WTC11 (cell line): ENCODE measurements around the gene PSMA3. TPM values are rescaled to one million over a fixed set of nuclear protein-coding genes. Genes with fewer than 3 reads are reported as not detected.

Experiments used
- ATAC-seq: fragments of 200-7000 bp; cut with Tn5 transposase; 2 replicates; pipeline ENCODE4 v1.10.0; 2021; ENCODE audit warnings: mild to moderate bottlenecking, moderate library complexity
- CTCF ChIA-PET: fragments of 300-600 bp; sonication (Branson Sonifier 250); formaldehyde crosslinking; loops from one replicate; lab custom pipeline; 2021; ENCODE audit warnings: antibody characterized with exemption; lab: Charles Lee
- POLR2A ChIA-PET: fragments of 350-600 bp; sonication (Branson Sonifier 250); formaldehyde crosslinking; loops from one replicate; lab custom pipeline; 2021; ENCODE audit warnings: antibody characterized with exemption; lab: Charles Lee
- DNase-seq: peaks from one replicate; pipeline ENCODE4 v3.0.0; 2021; ENCODE audit warnings: low spot score
- H3K27ac Mint-ChIP-seq: 2 replicates; pipeline ENCODE4 v1.8.0; 2021; ENCODE audit warnings: mixed read lengths
- H3K27me3 Mint-ChIP-seq: 2 replicates; pipeline ENCODE4 v1.8.0; 2021; ENCODE audit warnings: low read depth, mild to moderate bottlenecking, moderate library complexity, mixed read lengths
- H3K36me3 Mint-ChIP-seq: 2 replicates; pipeline ENCODE4 v1.8.0; 2021; ENCODE audit warnings: mixed read lengths
- H3K4me1 Mint-ChIP-seq: 2 replicates; pipeline ENCODE4 v1.8.0; 2022; ENCODE audit warnings: mixed read lengths
- H3K4me3 Mint-ChIP-seq: 2 replicates; pipeline ENCODE4 v1.8.0; 2021; ENCODE audit warnings: mild to moderate bottlenecking, moderate library complexity, mixed read lengths
- H3K9me3 Mint-ChIP-seq: 2 replicates; pipeline ENCODE4 v1.8.0; 2021; ENCODE audit warnings: mixed read lengths
- ERG ChIP-seq: fragments of 250-450 bp; sonication (Bioruptor Pico); IDR thresholded peaks from 2 replicates; pipeline ENCODE4 v1.8.0; 2021; ENCODE audit warnings: mild to moderate bottlenecking
- GRHL2 ChIP-seq: fragments of 250-450 bp; sonication (Bioruptor Pico); IDR thresholded peaks from 2 replicates; pipeline ENCODE4 v1.8.0; 2022; ENCODE audit warnings: mild to moderate bottlenecking, moderate library complexity; ENCODE audit not compliant: insufficient replicate concordance, severe bottlenecking
- IRF2 ChIP-seq: sonication (generic); formaldehyde crosslinking; IDR thresholded peaks from 2 replicates; pipeline ENCODE4 v1.8.0; 2022; ENCODE audit warnings: low read depth, missing genetic modification reagents, borderline replicate concordance
- MLX ChIP-seq: sonication (generic); formaldehyde crosslinking; IDR thresholded peaks from 2 replicates; pipeline ENCODE4 v1.8.1; 2023; ENCODE audit warnings: mild to moderate bottlenecking, missing genetic modification reagents, moderate library complexity
- NR1H2 ChIP-seq: sonication (generic); formaldehyde crosslinking; IDR thresholded peaks from 2 replicates; pipeline ENCODE4 v1.9.0; 2021; ENCODE audit warnings: mild to moderate bottlenecking, moderate library complexity, missing genetic modification reagents
- PRDM15 ChIP-seq: sonication (generic); formaldehyde crosslinking; IDR thresholded peaks from 2 replicates; pipeline ENCODE4 v1.8.0; 2022; ENCODE audit warnings: missing genetic modification reagents
- RELA ChIP-seq: sonication (generic); formaldehyde crosslinking; IDR thresholded peaks from 2 replicates; pipeline ENCODE4 v1.8.1; 2022; ENCODE audit warnings: missing genetic modification reagents, mild to moderate bottlenecking, borderline replicate concordance
- RORB ChIP-seq: fragments of 250-450 bp; sonication (Bioruptor Pico); IDR thresholded peaks from 2 replicates; pipeline ENCODE4 v1.9.0; 2021; ENCODE audit warnings: mild to moderate bottlenecking
- ZNF263 ChIP-seq: sonication (generic); formaldehyde crosslinking; IDR thresholded peaks from 2 replicates; pipeline ENCODE4 v1.8.1; 2022; ENCODE audit warnings: low read depth, mild to moderate bottlenecking, moderate library complexity, missing genetic modification reagents
- ZNF396 ChIP-seq: fragments of 250-450 bp; sonication (Bioruptor Pico); IDR thresholded peaks from 2 replicates; pipeline ENCODE4 v1.8.0; 2021; ENCODE audit warnings: mild to moderate bottlenecking, moderate library complexity, borderline replicate concordance
- ZNF532 ChIP-seq: fragments of 250-450 bp; sonication (Bioruptor Pico); IDR thresholded peaks from 2 replicates; pipeline ENCODE4 v1.9.0; 2021; ENCODE audit warnings: mild to moderate bottlenecking, borderline replicate concordance
- total RNA-seq: library from RNA; stranded (reverse); gene quantifications from 3 replicates; pipeline ENCODE4 v1.2.3, GENCODE V29; 2021
- TF ChIP-seq, protein P1 (sequence below): sonication (generic); formaldehyde crosslinking; IDR thresholded peaks from 2 replicates; pipeline ENCODE4 v1.8.1; 2023; ENCODE audit warnings: mild to moderate bottlenecking, missing genetic modification reagents
- TF ChIP-seq, protein P2 (sequence below): sonication (generic); formaldehyde crosslinking; conservative IDR thresholded peaks from 2 replicates; pipeline ENCODE4 v1.8.1; 2022; ENCODE audit warnings: mild to moderate bottlenecking, missing genetic modification reagents
- TF ChIP-seq, protein P3 (sequence below): fragments of 250-450 bp; sonication (Bioruptor Pico); IDR thresholded peaks from 2 replicates; pipeline ENCODE4 v1.9.0; 2021; ENCODE audit warnings: mild to moderate bottlenecking

Gene PSMA3
- total RNA-seq, 1 experiment from 2014 or later = 286 TPM

DNA sequence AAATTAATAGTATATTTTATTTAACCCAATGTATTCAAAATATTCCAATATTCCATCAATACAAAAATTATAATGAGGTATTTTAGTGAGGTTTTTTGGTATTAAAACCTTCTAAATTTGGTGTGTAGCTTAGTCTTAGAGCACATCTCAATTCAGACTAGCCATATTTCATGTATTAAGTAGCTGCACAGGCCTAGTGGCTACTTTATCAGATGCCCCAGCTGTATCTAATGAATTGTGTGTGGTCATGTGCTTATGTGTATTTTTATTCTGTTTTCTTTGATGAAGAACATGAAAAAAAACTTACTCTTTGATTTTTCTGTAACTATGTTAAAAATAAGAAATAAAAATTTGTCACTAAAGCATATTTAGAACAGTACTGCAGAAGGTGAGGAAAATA is 31.5 kb upstream of the PSMA3 start:
- no peaks in the 10 kb centered on the region for H3K4me1 Mint-ChIP-seq
- DNase-seq (no peak), ATAC-seq (no peak)
- POLR2A ChIA-PET = no interaction called here
- H3K27me3 Mint-ChIP-seq = no peaks in the 10 kb centered on the region
- no peak overlapping the region for H3K4me3 Mint-ChIP-seq
- H3K9me3 Mint-ChIP-seq = peaks cover 4% of the 10 kb centered on the region
- CTCF ChIA-PET = no interaction called here
- no peak overlapping the region for H3K27ac Mint-ChIP-seq
- peaks cover 17% of the 10 kb centered on the region for H3K36me3 Mint-ChIP-seq
- TF ChIP-seq, protein P1, sequence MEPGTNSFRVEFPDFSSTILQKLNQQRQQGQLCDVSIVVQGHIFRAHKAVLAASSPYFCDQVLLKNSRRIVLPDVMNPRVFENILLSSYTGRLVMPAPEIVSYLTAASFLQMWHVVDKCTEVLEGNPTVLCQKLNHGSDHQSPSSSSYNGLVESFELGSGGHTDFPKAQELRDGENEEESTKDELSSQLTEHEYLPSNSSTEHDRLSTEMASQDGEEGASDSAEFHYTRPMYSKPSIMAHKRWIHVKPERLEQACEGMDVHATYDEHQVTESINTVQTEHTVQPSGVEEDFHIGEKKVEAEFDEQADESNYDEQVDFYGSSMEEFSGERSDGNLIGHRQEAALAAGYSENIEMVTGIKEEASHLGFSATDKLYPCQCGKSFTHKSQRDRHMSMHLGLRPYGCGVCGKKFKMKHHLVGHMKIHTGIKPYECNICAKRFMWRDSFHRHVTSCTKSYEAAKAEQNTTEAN (CRISPR knock-in tag) = no peak
- TF ChIP-seq, protein P2, sequence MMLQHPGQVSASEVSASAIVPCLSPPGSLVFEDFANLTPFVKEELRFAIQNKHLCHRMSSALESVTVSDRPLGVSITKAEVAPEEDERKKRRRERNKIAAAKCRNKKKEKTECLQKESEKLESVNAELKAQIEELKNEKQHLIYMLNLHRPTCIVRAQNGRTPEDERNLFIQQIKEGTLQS = no peak
- no peak for TF ChIP-seq RELA (CRISPR knock-in tag)
- TF ChIP-seq RORB = no peak
- no peak for TF ChIP-seq NR1H2 (CRISPR knock-in tag)
- TF ChIP-seq IRF2 = no peak
- no peak for TF ChIP-seq ZNF396 (CRISPR knock-in tag)
- no peak for TF ChIP-seq GRHL2
- TF ChIP-seq ERG (CRISPR knock-in tag) = no peak
- TF ChIP-seq, protein P3, sequence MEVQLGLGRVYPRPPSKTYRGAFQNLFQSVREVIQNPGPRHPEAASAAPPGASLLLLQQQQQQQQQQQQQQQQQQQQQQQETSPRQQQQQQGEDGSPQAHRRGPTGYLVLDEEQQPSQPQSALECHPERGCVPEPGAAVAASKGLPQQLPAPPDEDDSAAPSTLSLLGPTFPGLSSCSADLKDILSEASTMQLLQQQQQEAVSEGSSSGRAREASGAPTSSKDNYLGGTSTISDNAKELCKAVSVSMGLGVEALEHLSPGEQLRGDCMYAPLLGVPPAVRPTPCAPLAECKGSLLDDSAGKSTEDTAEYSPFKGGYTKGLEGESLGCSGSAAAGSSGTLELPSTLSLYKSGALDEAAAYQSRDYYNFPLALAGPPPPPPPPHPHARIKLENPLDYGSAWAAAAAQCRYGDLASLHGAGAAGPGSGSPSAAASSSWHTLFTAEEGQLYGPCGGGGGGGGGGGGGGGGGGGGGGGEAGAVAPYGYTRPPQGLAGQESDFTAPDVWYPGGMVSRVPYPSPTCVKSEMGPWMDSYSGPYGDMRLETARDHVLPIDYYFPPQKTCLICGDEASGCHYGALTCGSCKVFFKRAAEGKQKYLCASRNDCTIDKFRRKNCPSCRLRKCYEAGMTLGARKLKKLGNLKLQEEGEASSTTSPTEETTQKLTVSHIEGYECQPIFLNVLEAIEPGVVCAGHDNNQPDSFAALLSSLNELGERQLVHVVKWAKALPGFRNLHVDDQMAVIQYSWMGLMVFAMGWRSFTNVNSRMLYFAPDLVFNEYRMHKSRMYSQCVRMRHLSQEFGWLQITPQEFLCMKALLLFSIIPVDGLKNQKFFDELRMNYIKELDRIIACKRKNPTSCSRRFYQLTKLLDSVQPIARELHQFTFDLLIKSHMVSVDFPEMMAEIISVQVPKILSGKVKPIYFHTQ = no peak
- TF ChIP-seq MLX (CRISPR knock-in tag) = no peak
- TF ChIP-seq ZNF532 (CRISPR knock-in tag) = no peak
- TF ChIP-seq PRDM15 (CRISPR knock-in tag) = no peak
- no peak for TF ChIP-seq ZNF263 (CRISPR knock-in tag)
- TF ChIP-seq, all 79 proteins: peak for 0
